ENCODE measurements around the gene BCAS4.

DNA sequence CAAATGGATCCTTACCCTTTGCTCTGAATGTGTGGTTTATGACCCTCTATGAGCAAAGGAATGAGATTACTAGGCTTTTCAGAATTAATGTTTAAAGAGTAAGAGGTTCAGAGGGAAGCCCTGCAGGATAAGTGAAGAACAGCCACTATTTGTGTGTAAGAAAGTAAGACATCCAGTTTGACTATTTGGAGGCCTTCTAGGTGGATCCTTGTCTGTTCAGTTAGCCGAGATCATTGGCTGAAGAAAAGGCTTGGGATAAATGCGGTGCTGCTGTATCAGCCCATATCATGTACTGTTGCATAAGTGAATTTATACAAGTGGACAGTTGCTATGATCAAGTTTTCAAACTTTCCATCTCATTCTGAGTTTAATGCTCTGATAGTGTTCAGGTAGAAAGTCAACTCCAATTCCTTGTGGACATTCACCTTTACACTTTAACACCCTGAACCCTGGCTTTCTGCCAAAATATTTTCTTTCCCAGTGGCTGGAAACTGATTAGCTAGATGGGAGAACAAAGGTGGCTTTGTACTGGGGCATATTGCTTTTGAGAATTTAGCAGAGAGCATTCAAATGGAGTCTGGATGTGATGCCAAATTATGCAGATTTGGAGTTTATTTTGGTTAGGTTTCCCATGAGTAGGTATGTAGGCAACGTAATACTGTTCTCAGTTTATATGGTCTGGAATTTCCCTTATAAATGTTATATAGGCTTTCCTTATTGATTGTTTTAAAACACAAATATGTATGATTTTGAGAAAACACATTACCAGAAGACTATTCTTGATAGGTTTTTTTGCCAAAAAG is 48.5 kb upstream of the BCAS4 start:
- TF ChIP-seq, protein P1, sequence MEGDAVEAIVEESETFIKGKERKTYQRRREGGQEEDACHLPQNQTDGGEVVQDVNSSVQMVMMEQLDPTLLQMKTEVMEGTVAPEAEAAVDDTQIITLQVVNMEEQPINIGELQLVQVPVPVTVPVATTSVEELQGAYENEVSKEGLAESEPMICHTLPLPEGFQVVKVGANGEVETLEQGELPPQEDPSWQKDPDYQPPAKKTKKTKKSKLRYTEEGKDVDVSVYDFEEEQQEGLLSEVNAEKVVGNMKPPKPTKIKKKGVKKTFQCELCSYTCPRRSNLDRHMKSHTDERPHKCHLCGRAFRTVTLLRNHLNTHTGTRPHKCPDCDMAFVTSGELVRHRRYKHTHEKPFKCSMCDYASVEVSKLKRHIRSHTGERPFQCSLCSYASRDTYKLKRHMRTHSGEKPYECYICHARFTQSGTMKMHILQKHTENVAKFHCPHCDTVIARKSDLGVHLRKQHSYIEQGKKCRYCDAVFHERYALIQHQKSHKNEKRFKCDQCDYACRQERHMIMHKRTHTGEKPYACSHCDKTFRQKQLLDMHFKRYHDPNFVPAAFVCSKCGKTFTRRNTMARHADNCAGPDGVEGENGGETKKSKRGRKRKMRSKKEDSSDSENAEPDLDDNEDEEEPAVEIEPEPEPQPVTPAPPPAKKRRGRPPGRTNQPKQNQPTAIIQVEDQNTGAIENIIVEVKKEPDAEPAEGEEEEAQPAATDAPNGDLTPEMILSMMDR (IDR thresholded peaks at IDR 0.05) = no peak
- peak in 1 of 2 donors; percentile 39 for TF ChIP-seq EP300 (IDR thresholded peaks at IDR 0.05)

Data from tibial nerve (tissue), 4 donors.